ENCODE data around the gene SPTBN1. TPM values are rescaled to one million over a fixed set of nuclear protein-coding genes. Genes with fewer than 3 reads are reported as not detected.

SPTBN1 gene
- total RNA-seq, 1 donor from 2014 or later = 983 TPM

GRCh38 chr2:54599914-54600313 is 143.8 kb downstream of the SPTBN1 start:
- no peak for DNase-seq (ENCODE audit: low spot score)
- peaks cover 47% of the 10 kb centered on the region for H3K27me3 Mint-ChIP-seq (ENCODE audit: unreplicated experiment)
- peaks cover 98% of the 10 kb centered on the region for H3K4me1 Mint-ChIP-seq (ENCODE audit: unreplicated experiment)
- TF ChIP-seq CTCF (IDR thresholded peaks at IDR 0.05; ENCODE audit: unreplicated experiment) = no peak
- H3K27ac Mint-ChIP-seq (ENCODE audit: unreplicated experiment) = peak overlapping the region; percentile 74
- H3K4me3 Mint-ChIP-seq (ENCODE audit: unreplicated experiment) = peak overlapping the region; percentile 71
- H3K9me3 Mint-ChIP-seq (ENCODE audit: unreplicated experiment) = no peaks in the 10 kb centered on the region
- peaks cover 80% of the 10 kb centered on the region for H3K36me3 Mint-ChIP-seq (ENCODE audit: low read depth, unreplicated experiment)

- Mint-ChIP-seq H3K27ac (ENCODE audit: unreplicated experiment) (no peak overlapping the region), H3K36me3 (ENCODE audit: low read depth, unreplicated experiment) (peaks cover 70% of the 10 kb centered on the region), H3K27me3 (ENCODE audit: unreplicated experiment) (peaks cover 54% of the 10 kb centered on the region), H3K9me3 (ENCODE audit: unreplicated experiment) (peaks cover 4% of the 10 kb centered on the region), H3K4me1 (ENCODE audit: unreplicated experiment) (peaks cover 98% of the 10 kb centered on the region), H3K4me3 (ENCODE audit: unreplicated experiment) (peak overlapping the region; percentile 79)
- DNase-seq (ENCODE audit: low spot score) = no peak
- TF ChIP-seq CTCF (IDR thresholded peaks at IDR 0.05; ENCODE audit: unreplicated experiment) = no peak
These were observed 145.2 kb downstream of the SPTBN1 start for GRCh38 chr2:54601339-54601738.

- Mint-ChIP-seq H3K4me3 (ENCODE audit: unreplicated experiment) (peak overlapping the region; percentile 79), H3K36me3 (ENCODE audit: low read depth, unreplicated experiment) (peaks cover 65% of the 10 kb centered on the region), H3K4me1 (ENCODE audit: unreplicated experiment) (peaks cover 94% of the 10 kb centered on the region), H3K27ac (ENCODE audit: unreplicated experiment) (peak overlapping the region; percentile 81), H3K9me3 (ENCODE audit: unreplicated experiment) (peaks cover 4% of the 10 kb centered on the region), H3K27me3 (ENCODE audit: unreplicated experiment) (peaks cover 51% of the 10 kb centered on the region)
- TF ChIP-seq CTCF (IDR thresholded peaks at IDR 0.05; ENCODE audit: unreplicated experiment) = no peak
- DNase-seq (ENCODE audit: low spot score) = no peak
These were observed 146.7 kb downstream of the SPTBN1 start for GRCh38 chr2:54602736-54603322.

GRCh38 chr2:54603357-54603756 is 147.2 kb downstream of the SPTBN1 start:
- H3K9me3 Mint-ChIP-seq (ENCODE audit: unreplicated experiment) = peaks cover 4% of the 10 kb centered on the region
- DNase-seq (ENCODE audit: low spot score) = no peak
- TF ChIP-seq CTCF (IDR thresholded peaks at IDR 0.05; ENCODE audit: unreplicated experiment) = no peak
- H3K4me1 Mint-ChIP-seq (ENCODE audit: unreplicated experiment) = peaks cover 94% of the 10 kb centered on the region
- H3K27ac Mint-ChIP-seq (ENCODE audit: unreplicated experiment) = peak overlapping the region; percentile 81
- peaks cover 65% of the 10 kb centered on the region for H3K36me3 Mint-ChIP-seq (ENCODE audit: low read depth, unreplicated experiment)
- H3K4me3 Mint-ChIP-seq (ENCODE audit: unreplicated experiment) = no peak overlapping the region
- H3K27me3 Mint-ChIP-seq (ENCODE audit: unreplicated experiment) = peaks cover 48% of the 10 kb centered on the region

- peak overlapping the region; percentile 81 for H3K27ac Mint-ChIP-seq (ENCODE audit: unreplicated experiment)
- TF ChIP-seq CTCF (IDR thresholded peaks at IDR 0.05; ENCODE audit: unreplicated experiment) = no peak
- H3K27me3 Mint-ChIP-seq (ENCODE audit: unreplicated experiment) = peaks cover 46% of the 10 kb centered on the region
- peaks cover 4% of the 10 kb centered on the region for H3K9me3 Mint-ChIP-seq (ENCODE audit: unreplicated experiment)
- H3K4me1 Mint-ChIP-seq (ENCODE audit: unreplicated experiment) = peaks cover 92% of the 10 kb centered on the region
- peaks cover 62% of the 10 kb centered on the region for H3K36me3 Mint-ChIP-seq (ENCODE audit: low read depth, unreplicated experiment)
- DNase-seq (ENCODE audit: low spot score) = no peak
- H3K4me3 Mint-ChIP-seq (ENCODE audit: unreplicated experiment) = no peak overlapping the region
These were observed 147.7 kb downstream of the SPTBN1 start for GRCh38 chr2:54603796-54604195.

Measured in endothelial cell (in vitro differentiated cells).